Hematopoietic multipotent progenitor cell treated with erythropoietin and hydrocortisone succinate and interleukin-3 and kit ligand, for 15 days (in vitro differentiated cells): ENCODE data around the gene IL17RD.

Experiments
- DNase-seq: peaks from one replicate; pipeline ENCODE4 v3.0.0-alpha.2; 2015; ENCODE audit warnings: low spot score

Gene IL17RD

GRCh38 chr3:57158813-57159738 is 6.1 kb downstream of the IL17RD start:
- no peak for DNase-seq

- DNase-seq = no peak
These were observed 6.8 kb downstream of the IL17RD start for GRCh38 chr3:57158325-57158724.

DNA sequence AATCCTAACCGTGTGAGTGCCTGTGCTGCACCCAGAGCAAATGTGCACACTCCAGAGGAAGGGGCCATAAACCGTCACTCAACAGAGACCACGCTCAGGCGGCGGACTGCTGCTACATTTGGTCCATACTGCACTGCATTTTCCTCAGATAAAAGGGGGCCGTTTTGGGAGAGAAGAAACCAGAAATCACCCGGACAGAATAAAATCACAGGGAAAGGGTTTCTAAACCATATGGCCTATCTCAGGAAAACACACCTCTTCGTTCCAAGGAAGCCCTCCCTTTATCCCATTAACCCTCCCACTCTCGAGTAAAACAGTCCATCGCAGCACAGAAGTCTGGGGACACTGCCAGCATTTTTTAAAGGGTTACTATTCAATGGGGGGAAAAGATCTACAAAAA is 7.6 kb downstream of the IL17RD start:
- no peak for DNase-seq

DNA sequence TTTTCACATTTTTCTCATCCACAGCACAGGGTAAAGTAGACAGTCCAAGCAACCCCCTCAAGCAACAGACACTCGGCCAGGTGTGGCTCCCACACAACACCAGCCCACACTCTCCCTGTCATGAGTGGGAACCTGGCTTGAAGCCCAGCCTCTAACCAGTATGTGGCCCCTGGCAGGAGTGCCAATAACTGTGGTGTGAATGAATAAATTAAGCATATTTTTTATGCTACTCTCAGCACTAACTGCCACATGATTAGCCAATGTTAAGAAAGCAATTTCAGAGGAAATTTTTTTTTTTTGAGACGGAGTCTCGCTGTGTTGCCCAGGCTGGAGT is 9.9 kb downstream of the IL17RD start:
- DNase-seq = no peak

- DNase-seq = no peak
These were observed 10.5 kb downstream of the IL17RD start for GRCh38 chr3:57154470-57155309.

GRCh38 chr3:57152151-57153143 is 12.7 kb downstream of the IL17RD start:
- DNase-seq = no peak

- no peak for DNase-seq
These were observed 13.4 kb downstream of the IL17RD start for GRCh38 chr3:57151749-57152148.

DNA sequence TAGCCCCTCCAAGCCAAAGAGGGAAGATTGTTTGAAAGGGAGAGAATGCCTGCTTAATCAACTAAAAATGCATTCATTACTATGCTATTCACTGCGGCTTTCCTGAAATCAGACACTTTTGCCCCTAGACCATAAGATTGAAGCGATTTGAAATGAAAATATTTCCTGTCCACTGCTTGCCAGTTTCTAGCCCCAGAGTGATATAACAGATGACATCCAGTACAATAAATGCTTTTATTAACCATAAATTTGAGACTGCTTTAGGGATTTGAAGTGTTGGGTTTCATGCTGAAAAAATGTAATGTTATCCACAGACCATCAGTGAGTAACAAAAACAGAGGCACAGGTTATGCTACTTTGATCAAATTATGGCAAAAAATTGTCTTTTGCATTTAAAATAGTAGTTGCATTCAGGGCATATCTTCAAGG is 14.1 kb downstream of the IL17RD start:
- DNase-seq = no peak

GRCh38 chr3:57150113-57150581 is 15.0 kb downstream of the IL17RD start:
- no peak for DNase-seq

DNA sequence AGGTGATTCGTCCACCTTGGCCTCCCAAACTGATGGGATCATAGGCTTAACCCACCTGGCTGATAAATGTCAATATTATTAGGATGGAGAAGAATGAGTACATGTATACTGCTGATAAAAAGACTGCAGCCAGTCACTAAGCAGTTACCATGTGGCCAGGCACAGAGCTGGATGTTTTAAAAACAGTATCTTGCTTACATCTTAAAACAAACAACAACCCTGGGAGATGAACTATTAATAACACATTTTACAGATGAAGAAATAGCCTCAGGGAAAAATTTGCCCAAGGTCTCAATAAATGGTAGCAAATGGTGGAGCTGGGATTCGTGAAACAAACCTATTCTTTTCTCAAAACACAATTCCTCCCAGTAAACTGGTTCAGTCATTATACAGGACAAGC is 18.1 kb downstream of the IL17RD start:
- no peak for DNase-seq

DNA sequence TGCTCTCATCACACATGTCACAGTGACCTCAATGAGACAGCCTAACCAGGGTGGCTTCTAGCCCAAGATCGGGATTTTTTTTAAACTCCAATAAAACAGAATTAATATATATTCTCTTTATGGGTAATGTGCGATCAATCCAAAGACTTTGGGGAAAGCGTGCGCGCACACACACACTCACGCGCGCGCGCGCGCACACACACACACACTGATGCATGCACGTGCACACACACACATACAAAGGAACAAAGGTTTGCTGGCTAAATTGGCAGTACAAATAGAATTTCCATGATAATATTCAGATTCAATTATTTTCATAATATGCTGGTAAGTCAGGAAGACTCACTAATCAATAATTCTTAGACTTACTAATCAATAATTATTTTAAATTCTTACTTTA is 19.3 kb downstream of the IL17RD start:
- DNase-seq = no peak

- DNase-seq = no peak
These were observed 20.2 kb downstream of the IL17RD start for GRCh38 chr3:57144952-57145351.

DNA sequence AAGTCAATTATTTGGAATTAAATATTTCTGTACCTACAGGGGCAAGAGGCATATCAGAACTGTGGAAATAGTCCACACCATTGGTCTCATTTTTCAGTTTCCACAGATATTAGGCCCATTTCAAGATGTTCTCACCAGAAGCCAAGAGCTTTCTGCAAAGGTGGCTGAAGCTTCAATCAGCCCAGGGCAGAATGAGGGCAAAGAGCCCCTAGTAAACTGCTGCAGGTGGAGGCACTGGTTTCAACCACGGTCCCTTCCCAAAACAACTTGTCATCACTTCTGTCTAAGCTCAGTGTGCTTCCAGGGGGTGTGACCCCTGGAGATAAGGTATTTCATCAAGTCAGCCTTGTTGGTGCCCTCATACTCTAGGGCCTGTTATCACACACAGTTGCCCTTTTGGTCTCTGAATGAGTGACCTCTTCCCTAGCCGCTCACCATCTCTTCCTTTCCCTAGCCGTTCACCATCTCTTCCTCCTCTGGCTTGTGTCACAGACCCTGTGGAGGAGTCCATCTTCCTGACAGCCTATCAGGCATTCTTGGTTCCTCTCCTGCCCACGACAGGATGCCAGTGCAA is 21.2 kb downstream of the IL17RD start:
- no peak for DNase-seq

GRCh38 chr3:57142411-57142723 is 22.8 kb downstream of the IL17RD start:
- DNase-seq = no peak

- DNase-seq = no peak
These were observed 23.3 kb downstream of the IL17RD start for GRCh38 chr3:57141719-57142410.

- DNase-seq = no peak
These were observed 24.3 kb downstream of the IL17RD start for GRCh38 chr3:57140894-57141293.

DNA sequence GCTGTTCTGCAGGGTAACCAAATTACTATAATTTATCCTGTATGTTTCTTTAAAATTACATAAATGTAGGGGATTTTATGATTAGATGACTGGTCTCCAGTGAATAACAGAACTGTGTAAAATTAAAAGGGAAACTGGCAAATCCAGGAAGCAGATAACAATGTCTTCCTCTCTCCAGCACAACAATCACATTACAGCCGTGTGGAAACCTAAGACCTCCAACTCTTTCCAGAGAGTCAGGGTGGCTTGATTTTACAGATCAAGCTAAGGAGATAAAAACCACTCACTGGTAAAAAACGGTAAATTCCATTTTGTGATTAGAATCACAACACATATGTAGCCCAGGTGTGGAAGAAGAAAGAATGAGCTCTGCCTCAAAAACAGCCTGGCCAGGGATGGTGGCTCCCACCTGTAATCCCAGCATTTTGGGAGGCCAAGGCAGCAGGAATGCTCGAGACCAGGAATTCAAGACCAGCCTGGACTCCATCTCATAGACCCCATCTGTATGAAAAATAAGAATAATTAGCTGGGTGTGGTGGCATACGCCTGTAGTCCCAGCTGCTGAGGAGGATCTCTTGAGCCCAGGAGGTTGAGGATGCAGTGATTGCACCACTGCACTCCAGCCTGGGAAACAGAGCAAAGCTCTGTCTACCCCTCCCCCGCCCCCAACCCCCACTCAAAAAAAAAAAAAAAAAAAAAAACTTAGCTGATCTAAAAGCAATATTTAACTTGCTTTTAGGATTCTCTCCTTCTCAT is 29.0 kb downstream of the IL17RD start:
- DNase-seq = no peak

DNA sequence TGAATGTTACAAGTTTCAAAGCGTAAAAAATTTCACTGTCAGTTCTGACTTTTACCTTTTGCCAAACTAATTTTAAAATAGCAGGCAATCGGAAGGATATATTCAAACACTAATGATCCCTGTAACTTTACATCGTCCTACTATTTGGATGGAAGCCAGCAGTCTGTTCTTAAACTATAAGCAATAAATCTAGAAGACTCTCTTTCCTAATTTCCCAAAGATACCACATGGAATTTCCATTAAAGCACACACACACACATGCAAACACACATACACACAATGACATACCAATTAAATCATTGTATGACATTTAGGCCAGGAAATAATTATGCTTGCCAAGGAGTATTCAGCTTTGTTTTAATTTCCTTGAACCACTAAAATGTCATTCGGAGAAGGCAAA is 32.0 kb downstream of the IL17RD start:
- no peak for DNase-seq

DNA sequence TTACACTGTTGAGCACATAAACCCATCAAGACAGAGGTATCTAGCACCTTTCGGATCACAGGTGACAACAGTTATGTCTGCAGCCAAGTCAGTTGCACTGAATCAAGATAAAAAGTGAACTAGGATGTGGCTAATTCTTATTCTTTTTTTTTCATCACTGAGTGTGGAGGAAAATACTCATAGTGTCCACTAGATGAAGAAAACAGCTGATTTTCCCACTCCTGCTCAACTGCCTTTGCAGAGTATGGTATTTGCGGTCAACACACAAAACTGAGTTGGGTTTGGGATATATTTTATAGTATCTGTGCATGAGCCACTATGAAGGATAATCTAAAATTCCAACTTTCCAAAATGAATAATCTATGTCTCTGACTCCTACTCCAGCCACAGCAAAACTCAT is 32.5 kb downstream of the IL17RD start:
- no peak for DNase-seq

- DNase-seq = no peak
These were observed 34.0 kb downstream of the IL17RD start for GRCh38 chr3:57131210-57131588.
